A673 (cell line): ENCODE measurements around the gene CEACAM19. TPM values are rescaled to one million over a fixed set of nuclear protein-coding genes. Genes with fewer than 3 reads are reported as not detected.

Experiments
- BruUV-seq: library from RNA; stranded (reverse); fragments of 400-500 nt; replicated peaks from 2 replicates; lab custom pipeline; 2021; lab: Mats Ljungman, UMichigan
- CTCF ChIA-PET: fragments of 300-600 bp; sonication (Branson Sonifier 250); formaldehyde crosslinking; loops from one replicate; lab custom pipeline; 2022; ENCODE audit warnings: antibody characterized with exemption; lab: Charles Lee
- POLR2A ChIA-PET: fragments of 300-600 bp; sonication (Branson Sonifier 250); formaldehyde crosslinking; loops from one replicate; lab custom pipeline; 2022; ENCODE audit warnings: antibody characterized with exemption; ENCODE audit not compliant: low non-redundant PET; lab: Charles Lee
- DNase-seq: peaks from one replicate; pipeline ENCODE4 v3.0.0-alpha.2; 2015; ENCODE audit warnings: low spot score
- H3K27ac ChIP-seq: fragments of 200-600 bp; sonication (generic); 2 replicates; pipeline ENCODE4 v1.5.1; 2016; ENCODE audit warnings: mixed run types, low read depth, mild to moderate bottlenecking, mixed read lengths, antibody characterized with exemption, low read length; ENCODE audit not compliant: poor library complexity, severe bottlenecking
- H3K27me3 ChIP-seq: fragments of 200-600 bp; sonication (generic); replicated peaks from 2 replicates; pipeline ENCODE4 v1.6.1; 2017; ENCODE audit warnings: mixed run types, low read depth, mild to moderate bottlenecking, mixed read lengths, antibody characterized with exemption, low read length; ENCODE audit not compliant: insufficient read depth, poor library complexity
- H3K36me3 ChIP-seq: fragments of 200-600 bp; sonication (generic); 2 replicates; pipeline ENCODE4 v1.6.1; 2016; ENCODE audit warnings: mixed run types, mild to moderate bottlenecking, mixed read lengths, antibody characterized with exemption, low read length; ENCODE audit not compliant: insufficient read depth, poor library complexity, severe bottlenecking
- H3K4me1 ChIP-seq: fragments of 200-600 bp; sonication (generic); 2 replicates; pipeline ENCODE4 v1.6.1; 2017; ENCODE audit warnings: mixed run types, mild to moderate bottlenecking, mixed read lengths, antibody characterized with exemption, low read length; ENCODE audit not compliant: insufficient read depth, poor library complexity, severe bottlenecking
- H3K4me3 ChIP-seq: fragments of 200-600 bp; sonication (generic); 2 replicates; pipeline ENCODE4 v1.5.1; 2016; ENCODE audit warnings: low read depth, mixed run types, mild to moderate bottlenecking, mixed read lengths, low read length; ENCODE audit not compliant: poor library complexity, severe bottlenecking
- H3K9me3 ChIP-seq: fragments of 200-600 bp; sonication (generic); 2 replicates; pipeline ENCODE4 v1.6.1; 2016; ENCODE audit warnings: mixed run types, low read depth, mild to moderate bottlenecking, mixed read lengths, antibody characterized with exemption, low read length; ENCODE audit not compliant: poor library complexity, severe bottlenecking
- EZH2 ChIP-seq: fragments of 200-600 bp; sonication (generic); IDR thresholded peaks from 2 replicates; pipeline ENCODE4 v1.6.1; 2017; ENCODE audit warnings: borderline replicate concordance, low read depth, mild to moderate bottlenecking, mixed read lengths, antibody characterized with exemption, low read length; ENCODE audit not compliant: poor library complexity, severe bottlenecking
- intact Hi-C: fragments of 100-400 bp; cut with micrococcal nuclease; formaldehyde crosslinking; loops from one replicate; pipeline ENCODE4 v1.10.0; 2022; ENCODE audit not compliant: unreplicated experiment
- total RNA-seq: library from RNA; stranded (reverse); gene quantifications from 2 replicates; pipeline ENCODE4 v1.2.3, GENCODE V29; 2021
- TF ChIP-seq, protein P1 (sequence below): fragments of 300-800, 200-600 bp; sonication (generic); conservative IDR thresholded peaks from 2 replicates; pipeline ENCODE4 v1.5.1; 2017; ENCODE audit warnings: low read depth, mild to moderate bottlenecking, antibody characterized with exemption, low read length, moderate library complexity, mixed read lengths

The CEACAM19 gene
- total RNA-seq, 1 experiment from 2014 or later, result 2.5 TPM

GRCh38 chr19:44704982-44705381, 33.7 kb downstream of the CEACAM19 start:
- TF ChIP-seq, protein P1, sequence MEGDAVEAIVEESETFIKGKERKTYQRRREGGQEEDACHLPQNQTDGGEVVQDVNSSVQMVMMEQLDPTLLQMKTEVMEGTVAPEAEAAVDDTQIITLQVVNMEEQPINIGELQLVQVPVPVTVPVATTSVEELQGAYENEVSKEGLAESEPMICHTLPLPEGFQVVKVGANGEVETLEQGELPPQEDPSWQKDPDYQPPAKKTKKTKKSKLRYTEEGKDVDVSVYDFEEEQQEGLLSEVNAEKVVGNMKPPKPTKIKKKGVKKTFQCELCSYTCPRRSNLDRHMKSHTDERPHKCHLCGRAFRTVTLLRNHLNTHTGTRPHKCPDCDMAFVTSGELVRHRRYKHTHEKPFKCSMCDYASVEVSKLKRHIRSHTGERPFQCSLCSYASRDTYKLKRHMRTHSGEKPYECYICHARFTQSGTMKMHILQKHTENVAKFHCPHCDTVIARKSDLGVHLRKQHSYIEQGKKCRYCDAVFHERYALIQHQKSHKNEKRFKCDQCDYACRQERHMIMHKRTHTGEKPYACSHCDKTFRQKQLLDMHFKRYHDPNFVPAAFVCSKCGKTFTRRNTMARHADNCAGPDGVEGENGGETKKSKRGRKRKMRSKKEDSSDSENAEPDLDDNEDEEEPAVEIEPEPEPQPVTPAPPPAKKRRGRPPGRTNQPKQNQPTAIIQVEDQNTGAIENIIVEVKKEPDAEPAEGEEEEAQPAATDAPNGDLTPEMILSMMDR, result no peak
- no peak for TF ChIP-seq EZH2
- Histone ChIP-seq H3K27me3 (no peaks in the 10 kb centered on the region), H3K4me1 (no peaks in the 10 kb centered on the region), H3K36me3 (no peaks in the 10 kb centered on the region), H3K9me3 (no peaks in the 10 kb centered on the region), H3K27ac (no peak overlapping the region), H3K4me3 (no peak overlapping the region)
- POLR2A ChIA-PET, result no interaction called here
- intact Hi-C loops, result no loop called here
- DNase-seq, result no peak
- BruUV-seq, result no TSS peak
- CTCF ChIA-PET, result no interaction called here

- ChIA-PET CTCF (no interaction called here), POLR2A (no interaction called here)
- no peaks in the 10 kb centered on the region for H3K27me3 ChIP-seq
- no peak overlapping the region for H3K4me3 ChIP-seq
- no peaks in the 10 kb centered on the region for H3K36me3 ChIP-seq
- TF ChIP-seq EZH2, result no peak
- TF ChIP-seq, protein P1, result no peak
- H3K4me1 ChIP-seq, result no peaks in the 10 kb centered on the region
- DNase-seq, result no peak
- intact Hi-C loops, result no loop called here
- no peaks in the 10 kb centered on the region for H3K9me3 ChIP-seq
- no TSS peak for BruUV-seq
- no peak overlapping the region for H3K27ac ChIP-seq
Measured at GRCh38 chr19:44705502-44706010, 34.3 kb downstream of the CEACAM19 start.

GRCh38 chr19:44706506-44707236, 35.4 kb downstream of the CEACAM19 start:
- no peak for TF ChIP-seq EZH2
- TF ChIP-seq, protein P1, result no peak
- no peaks in the 10 kb centered on the region for H3K4me1 ChIP-seq
- intact Hi-C loops, result no loop called here
- no peaks in the 10 kb centered on the region for H3K9me3 ChIP-seq
- BruUV-seq, result no TSS peak
- ChIA-PET CTCF (no interaction called here), POLR2A (no interaction called here)
- H3K36me3 ChIP-seq, result no peaks in the 10 kb centered on the region
- H3K27ac ChIP-seq, result no peak overlapping the region
- no peak for DNase-seq
- no peak overlapping the region for H3K4me3 ChIP-seq
- H3K27me3 ChIP-seq, result no peaks in the 10 kb centered on the region
